Measurements from ENCODE around the gene EXOC1L.

The EXOC1L gene, protein sequence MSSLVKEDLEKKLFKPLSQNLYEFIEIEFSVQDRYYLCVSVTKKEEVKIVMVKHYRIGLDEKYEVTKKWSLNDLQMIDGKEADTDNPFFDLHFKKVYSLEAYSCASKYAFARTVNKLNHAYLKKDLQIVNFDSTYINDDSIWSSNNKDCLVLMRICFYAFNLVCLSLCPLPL

DNA sequence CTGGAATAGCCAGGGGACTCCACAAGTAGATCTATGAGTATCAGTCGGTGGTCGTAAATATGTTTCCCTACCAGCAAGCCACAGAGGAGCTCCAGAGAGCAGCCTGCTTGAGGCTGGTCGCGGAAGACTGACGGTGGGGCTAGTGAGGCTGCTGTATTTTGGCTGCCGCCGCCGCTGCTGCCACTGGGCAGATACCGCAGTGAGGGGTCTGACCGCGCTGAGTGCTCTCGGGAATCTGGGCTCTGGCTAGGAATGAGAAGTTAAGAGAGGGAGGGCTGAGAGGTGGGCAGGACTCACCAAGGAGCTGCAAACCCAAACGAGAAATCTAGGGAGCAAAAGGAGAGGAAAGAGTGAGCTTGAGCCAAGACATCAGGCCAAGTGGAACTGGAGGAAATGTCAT is at the start of gene EXOC1L:
Gene EXOC1L (plus strand): TSS at position 157 of the 400 bp plus-strand sequence. CDS start 237 bp downstream, at position 394.
- Histone ChIP-seq H3K9ac (ENCODE audit: low read length) (no peak within 1 kb of the TSS), H3K36me3 (ENCODE audit: control insufficient read depth, insufficient read depth, low read length) (no peaks in the 10 kb centered on the region), H3K27me3 (ENCODE audit: control insufficient read depth, insufficient read depth, low read length) (no peaks in the 10 kb centered on the region), H3K9me3 (ENCODE audit: control insufficient read depth, low read length) (no peaks in the 10 kb centered on the region), H3K4me1 (ENCODE audit: control insufficient read depth, insufficient read depth, low read length) (no peaks in the 10 kb centered on the region), H3K4me3 (ENCODE audit: low read length) (no peak within 1 kb of the TSS)

DNA sequence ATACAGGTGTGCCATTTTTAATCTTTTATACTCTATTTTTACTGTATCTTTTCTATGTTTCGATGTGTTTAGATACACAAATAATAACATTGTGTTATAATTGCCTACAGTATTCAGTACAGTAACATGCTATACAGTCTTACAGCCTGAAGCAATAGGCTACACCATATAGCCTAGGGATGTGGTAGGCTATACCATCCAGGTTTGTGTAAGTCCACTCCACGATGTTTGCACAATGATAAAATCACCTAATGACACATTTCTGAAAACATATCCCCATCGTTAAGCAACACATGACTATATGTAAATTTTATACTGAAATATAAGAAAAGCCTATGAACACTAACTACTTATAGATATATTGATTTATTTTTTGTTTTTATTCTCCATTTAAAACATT is 48.9 kb upstream of the EXOC1L start:
- H3K9ac ChIP-seq (ENCODE audit: low read length) = no peak overlapping the region
- no peaks in the 10 kb centered on the region for H3K9me3 ChIP-seq (ENCODE audit: control insufficient read depth, low read length)
- no peaks in the 10 kb centered on the region for H3K4me1 ChIP-seq (ENCODE audit: control insufficient read depth, insufficient read depth, low read length)
- H3K36me3 ChIP-seq (ENCODE audit: control insufficient read depth, insufficient read depth, low read length) = no peaks in the 10 kb centered on the region
- no peak overlapping the region for H3K4me3 ChIP-seq (ENCODE audit: low read length)
- H3K27me3 ChIP-seq (ENCODE audit: control insufficient read depth, insufficient read depth, low read length) = no peaks in the 10 kb centered on the region

DNA sequence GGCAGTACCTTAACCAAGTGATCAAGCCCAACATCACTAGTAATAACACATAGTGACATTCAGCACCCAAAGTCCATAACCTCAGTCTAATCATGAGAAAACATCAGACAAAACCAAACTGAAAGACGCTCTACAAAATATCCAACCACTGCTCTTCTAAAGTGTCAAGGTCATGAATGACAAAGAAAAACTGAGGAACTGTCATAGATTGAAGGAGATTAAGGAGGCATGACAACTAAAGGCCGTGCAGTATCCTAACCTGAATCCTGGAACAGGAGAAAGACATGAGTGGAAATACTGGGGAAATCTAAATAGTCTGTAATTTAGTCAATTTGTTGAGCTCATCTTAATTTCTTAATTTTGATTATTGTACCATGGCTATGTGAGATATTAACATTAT is 38.2 kb upstream of the EXOC1L start:
- Histone ChIP-seq H3K9ac (ENCODE audit: low read length) (no peak overlapping the region), H3K4me1 (ENCODE audit: control insufficient read depth, insufficient read depth, low read length) (no peaks in the 10 kb centered on the region), H3K9me3 (ENCODE audit: control insufficient read depth, low read length) (no peaks in the 10 kb centered on the region), H3K27me3 (ENCODE audit: control insufficient read depth, insufficient read depth, low read length) (no peaks in the 10 kb centered on the region), H3K4me3 (ENCODE audit: low read length) (no peak overlapping the region), H3K36me3 (ENCODE audit: control insufficient read depth, insufficient read depth, low read length) (no peaks in the 10 kb centered on the region)

DNA sequence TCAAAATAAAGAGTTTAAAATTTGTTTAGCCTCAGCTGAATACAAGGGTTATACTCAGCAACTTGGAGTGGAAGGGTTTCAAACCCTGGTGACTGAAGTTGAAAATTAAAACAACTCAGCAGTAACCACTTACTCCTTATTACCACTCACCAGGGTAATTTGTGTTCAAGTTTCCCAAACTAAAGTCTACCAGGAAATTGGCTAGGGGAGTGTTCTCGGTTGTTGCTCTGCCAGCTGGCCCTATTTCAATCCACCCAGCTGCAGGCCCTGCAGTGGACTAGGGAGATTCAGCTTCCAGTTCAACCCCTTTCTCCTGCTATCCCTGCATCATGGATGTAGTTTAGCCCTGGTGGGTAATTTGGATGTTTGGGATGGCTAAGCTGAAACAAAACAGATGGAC is 37.8 kb upstream of the EXOC1L start:
- Histone ChIP-seq H3K4me1 (ENCODE audit: control insufficient read depth, insufficient read depth, low read length) (no peaks in the 10 kb centered on the region), H3K4me3 (ENCODE audit: low read length) (no peak overlapping the region), H3K36me3 (ENCODE audit: control insufficient read depth, insufficient read depth, low read length) (no peaks in the 10 kb centered on the region), H3K9ac (ENCODE audit: low read length) (no peak overlapping the region), H3K27me3 (ENCODE audit: control insufficient read depth, insufficient read depth, low read length) (no peaks in the 10 kb centered on the region), H3K9me3 (ENCODE audit: control insufficient read depth, low read length) (no peaks in the 10 kb centered on the region)

DNA sequence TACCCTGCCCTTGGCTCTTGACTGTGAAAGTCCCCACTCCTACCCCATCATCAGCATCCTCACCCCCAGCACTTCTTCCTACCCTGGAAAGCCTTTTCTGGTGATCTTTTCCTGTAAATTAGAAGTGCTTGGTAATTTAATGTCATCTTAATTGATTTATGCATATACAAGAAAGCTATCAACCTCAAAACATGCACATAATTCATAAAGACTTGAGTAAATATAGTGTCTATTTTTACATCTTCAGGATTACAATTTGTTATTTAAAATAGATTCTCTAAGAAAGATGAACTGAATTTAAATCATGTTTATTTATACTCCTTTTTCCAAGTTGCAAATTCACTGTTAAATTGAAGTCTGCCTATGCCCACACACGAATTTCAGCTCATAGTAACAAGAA is 36.0 kb upstream of the EXOC1L start:
- Histone ChIP-seq H3K27me3 (ENCODE audit: control insufficient read depth, insufficient read depth, low read length) (no peaks in the 10 kb centered on the region), H3K9ac (ENCODE audit: low read length) (no peak overlapping the region), H3K36me3 (ENCODE audit: control insufficient read depth, insufficient read depth, low read length) (no peaks in the 10 kb centered on the region), H3K9me3 (ENCODE audit: control insufficient read depth, low read length) (no peaks in the 10 kb centered on the region), H3K4me1 (ENCODE audit: control insufficient read depth, insufficient read depth, low read length) (no peaks in the 10 kb centered on the region), H3K4me3 (ENCODE audit: low read length) (no peak overlapping the region)

DNA sequence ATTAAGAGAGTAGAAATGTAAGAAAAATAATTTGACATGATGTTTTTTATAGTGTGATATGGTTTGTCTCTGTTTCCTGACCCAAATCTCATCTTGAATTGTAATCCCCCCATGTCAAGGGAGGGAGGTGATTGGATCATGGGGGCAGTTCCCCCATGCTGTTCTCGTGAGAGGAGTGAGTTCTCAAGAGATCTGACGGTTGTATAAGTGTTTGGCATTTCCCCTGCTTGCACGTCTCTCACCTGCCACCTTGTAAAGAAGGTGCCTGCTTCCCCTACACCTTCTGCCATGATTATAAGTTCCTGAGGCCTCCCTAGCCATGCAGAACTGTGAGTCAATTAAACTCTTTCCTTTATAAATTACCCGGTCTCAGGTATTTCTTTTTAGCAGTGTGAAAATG is 34.8 kb upstream of the EXOC1L start:
- Histone ChIP-seq H3K4me1 (ENCODE audit: control insufficient read depth, insufficient read depth, low read length) (no peaks in the 10 kb centered on the region), H3K9me3 (ENCODE audit: control insufficient read depth, low read length) (no peaks in the 10 kb centered on the region), H3K4me3 (ENCODE audit: low read length) (no peak overlapping the region), H3K36me3 (ENCODE audit: control insufficient read depth, insufficient read depth, low read length) (no peaks in the 10 kb centered on the region), H3K9ac (ENCODE audit: low read length) (no peak overlapping the region), H3K27me3 (ENCODE audit: control insufficient read depth, insufficient read depth, low read length) (no peaks in the 10 kb centered on the region)

DNA sequence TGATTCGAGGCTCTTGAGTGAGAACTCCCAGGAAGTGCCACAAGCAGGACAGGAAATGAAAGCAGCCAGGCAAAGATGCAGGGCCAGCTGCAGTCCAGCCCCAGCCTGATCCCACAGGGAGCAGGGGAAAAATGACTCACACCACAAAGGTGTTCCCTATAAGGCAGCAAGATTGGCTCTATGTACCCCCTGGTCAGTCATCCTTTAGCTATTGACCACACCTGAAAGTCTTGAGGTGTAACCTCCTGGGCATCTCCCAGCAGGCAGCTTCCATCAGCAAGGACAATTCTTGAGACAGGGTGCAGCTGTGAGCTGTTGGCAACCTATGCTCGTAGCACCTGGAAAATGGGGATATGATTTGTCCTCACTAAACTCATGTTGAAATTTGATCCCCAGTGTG is 27.9 kb upstream of the EXOC1L start:
- Histone ChIP-seq H3K36me3 (ENCODE audit: control insufficient read depth, insufficient read depth, low read length) (no peaks in the 10 kb centered on the region), H3K4me3 (ENCODE audit: low read length) (no peak overlapping the region), H3K9me3 (ENCODE audit: control insufficient read depth, low read length) (no peaks in the 10 kb centered on the region), H3K27me3 (ENCODE audit: control insufficient read depth, insufficient read depth, low read length) (peaks cover 12% of the 10 kb centered on the region), H3K4me1 (ENCODE audit: control insufficient read depth, insufficient read depth, low read length) (no peaks in the 10 kb centered on the region), H3K9ac (ENCODE audit: low read length) (no peak overlapping the region)

DNA sequence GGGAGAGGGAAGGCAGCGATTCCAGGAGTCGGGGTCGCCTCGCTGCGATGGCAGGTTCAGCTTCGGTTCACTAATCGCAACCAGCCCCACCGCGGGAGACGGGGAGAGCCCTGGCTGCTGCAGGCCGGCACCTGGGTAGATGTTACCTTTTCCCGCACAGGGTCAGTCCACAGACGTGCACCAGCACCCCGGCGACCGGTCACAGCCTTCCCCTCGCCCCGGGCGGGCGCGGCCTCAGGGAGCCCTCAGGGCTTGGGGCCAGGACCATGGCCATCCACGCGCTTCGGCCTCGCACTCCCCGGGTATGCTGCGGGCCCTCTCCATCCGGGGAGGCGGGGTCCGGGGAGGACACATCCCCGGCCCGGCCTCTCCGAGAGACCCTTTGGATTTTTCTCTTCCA is 26.1 kb upstream of the EXOC1L start:
- Histone ChIP-seq H3K9me3 (ENCODE audit: control insufficient read depth, low read length) (no peaks in the 10 kb centered on the region), H3K4me1 (ENCODE audit: control insufficient read depth, insufficient read depth, low read length) (no peaks in the 10 kb centered on the region), H3K4me3 (ENCODE audit: low read length) (no peak overlapping the region), H3K36me3 (ENCODE audit: control insufficient read depth, insufficient read depth, low read length) (no peaks in the 10 kb centered on the region), H3K9ac (ENCODE audit: low read length) (no peak overlapping the region), H3K27me3 (ENCODE audit: control insufficient read depth, insufficient read depth, low read length) (peaks cover 12% of the 10 kb centered on the region)

DNA sequence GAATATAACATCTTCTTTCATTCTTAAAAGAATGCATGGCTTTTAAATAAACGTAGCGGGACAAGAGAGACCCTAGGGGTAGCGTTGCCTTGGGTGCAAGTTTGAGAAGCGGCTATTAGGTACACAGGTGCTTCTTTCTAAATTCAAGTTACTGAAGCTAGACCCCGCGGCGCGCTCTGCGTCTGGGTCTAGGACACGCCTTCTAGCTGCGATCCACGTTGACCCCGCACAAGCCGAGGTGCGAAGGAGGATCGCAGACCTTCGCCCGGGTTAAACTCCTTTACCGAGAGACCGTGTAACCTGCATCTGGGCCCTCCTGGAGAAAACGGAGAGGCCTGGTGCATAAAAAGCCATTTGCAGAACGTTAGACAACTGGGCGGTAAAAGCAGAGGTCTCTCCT is 25.5 kb upstream of the EXOC1L start:
- Histone ChIP-seq H3K27me3 (ENCODE audit: control insufficient read depth, insufficient read depth, low read length) (peaks cover 12% of the 10 kb centered on the region), H3K4me3 (ENCODE audit: low read length) (no peak overlapping the region), H3K9ac (ENCODE audit: low read length) (no peak overlapping the region), H3K9me3 (ENCODE audit: control insufficient read depth, low read length) (no peaks in the 10 kb centered on the region), H3K36me3 (ENCODE audit: control insufficient read depth, insufficient read depth, low read length) (no peaks in the 10 kb centered on the region), H3K4me1 (ENCODE audit: control insufficient read depth, insufficient read depth, low read length) (no peaks in the 10 kb centered on the region)

DNA sequence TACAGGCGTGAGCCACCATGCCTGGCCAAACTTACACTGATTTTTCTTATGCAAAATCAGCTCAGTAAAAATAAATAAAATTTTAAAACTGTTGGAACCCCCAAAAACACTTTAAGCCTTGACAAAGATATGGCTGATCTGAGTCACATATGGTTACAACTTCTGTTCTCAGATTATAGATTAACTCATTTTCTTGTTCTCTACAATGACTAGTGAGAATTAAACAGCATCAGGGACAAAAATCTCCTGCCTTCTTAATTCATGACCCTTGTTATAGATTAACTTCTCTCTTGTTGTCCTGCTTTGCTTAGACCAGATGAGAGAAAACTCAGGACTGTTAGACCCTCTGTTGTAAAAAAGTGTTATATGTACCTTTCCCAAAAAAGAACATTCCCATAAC is 24.2 kb upstream of the EXOC1L start:
- no peak overlapping the region for H3K9ac ChIP-seq (ENCODE audit: low read length)
- no peak overlapping the region for H3K4me3 ChIP-seq (ENCODE audit: low read length)

DNA sequence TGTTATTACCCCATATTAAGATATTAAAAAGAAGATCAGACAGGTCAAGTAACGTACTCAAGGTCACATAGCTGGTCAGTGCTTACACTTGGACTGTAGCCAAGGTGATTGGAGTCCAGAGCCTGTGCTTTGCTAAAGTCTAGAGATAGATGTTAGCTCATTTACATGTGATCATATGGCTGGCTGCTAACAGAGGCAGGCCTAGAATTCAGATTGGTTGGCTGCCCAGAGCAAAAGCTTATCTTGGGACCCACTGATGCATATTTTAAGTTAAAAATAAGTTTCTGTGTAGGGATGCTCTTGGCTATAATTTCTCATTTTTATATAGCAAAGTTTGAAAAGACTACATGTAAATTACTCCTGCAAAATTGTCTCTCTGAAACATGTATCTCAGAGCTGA is 18.1 kb upstream of the EXOC1L start:
- H3K9me3 ChIP-seq (ENCODE audit: control insufficient read depth, low read length) = no peaks in the 10 kb centered on the region
- no peaks in the 10 kb centered on the region for H3K36me3 ChIP-seq (ENCODE audit: control insufficient read depth, insufficient read depth, low read length)
- no peaks in the 10 kb centered on the region for H3K27me3 ChIP-seq (ENCODE audit: control insufficient read depth, insufficient read depth, low read length)
- H3K9ac ChIP-seq (ENCODE audit: low read length) = no peak overlapping the region
- H3K4me1 ChIP-seq (ENCODE audit: control insufficient read depth, insufficient read depth, low read length) = no peaks in the 10 kb centered on the region
- no peak overlapping the region for H3K4me3 ChIP-seq (ENCODE audit: low read length)

More for the DNA sequence above, 24.2 kb upstream of the EXOC1L start:
- H3K27me3 ChIP-seq (ENCODE audit: control insufficient read depth, insufficient read depth, low read length) = peaks cover 12% of the 10 kb centered on the region
- no peaks in the 10 kb centered on the region for H3K36me3 ChIP-seq (ENCODE audit: control insufficient read depth, insufficient read depth, low read length)
- no peaks in the 10 kb centered on the region for H3K9me3 ChIP-seq (ENCODE audit: control insufficient read depth, low read length)
- no peaks in the 10 kb centered on the region for H3K4me1 ChIP-seq (ENCODE audit: control insufficient read depth, insufficient read depth, low read length)

DNA sequence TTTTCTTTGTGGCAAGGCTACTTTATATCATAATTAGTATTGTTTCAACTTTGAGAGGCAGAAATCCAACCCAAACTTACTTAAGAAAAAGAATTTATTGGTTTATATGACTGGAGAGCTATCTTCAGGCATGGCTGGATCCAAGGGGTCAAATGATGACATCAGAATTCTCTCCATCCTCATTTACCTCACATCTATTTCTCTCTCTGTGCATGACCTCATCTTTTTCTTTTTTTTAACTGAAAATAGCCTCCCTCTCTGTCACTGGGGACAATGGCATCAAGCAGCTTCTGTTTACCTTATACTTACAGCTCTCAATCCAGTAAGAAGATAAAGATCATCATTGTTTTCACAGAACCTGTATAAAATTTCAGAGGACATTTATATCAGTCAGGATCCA is 12.0 kb upstream of the EXOC1L start:
- Histone ChIP-seq H3K27me3 (ENCODE audit: control insufficient read depth, insufficient read depth, low read length) (no peaks in the 10 kb centered on the region), H3K4me1 (ENCODE audit: control insufficient read depth, insufficient read depth, low read length) (no peaks in the 10 kb centered on the region), H3K36me3 (ENCODE audit: control insufficient read depth, insufficient read depth, low read length) (no peaks in the 10 kb centered on the region), H3K9me3 (ENCODE audit: control insufficient read depth, low read length) (no peaks in the 10 kb centered on the region), H3K4me3 (ENCODE audit: low read length) (no peak overlapping the region), H3K9ac (ENCODE audit: low read length) (no peak overlapping the region)

DNA sequence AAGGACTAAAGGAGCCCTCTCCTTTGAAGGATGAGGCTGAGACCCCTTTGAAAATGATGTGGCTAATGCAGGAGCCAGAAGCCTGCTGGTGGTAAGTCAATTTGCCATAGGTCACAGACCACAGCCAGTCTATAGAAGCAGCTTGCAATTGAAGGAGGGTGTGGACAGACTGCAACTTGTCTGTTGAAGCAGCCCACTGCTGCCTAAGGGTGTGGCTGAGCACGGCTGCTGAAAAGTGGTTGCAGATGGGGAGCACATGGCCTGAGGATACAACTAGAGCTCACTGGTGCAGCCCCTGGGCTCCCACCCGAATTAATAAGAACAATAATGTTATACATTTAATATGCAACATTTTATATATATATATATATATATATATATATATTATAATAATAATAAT is 11.4 kb upstream of the EXOC1L start:
- Histone ChIP-seq H3K4me1 (ENCODE audit: control insufficient read depth, insufficient read depth, low read length) (no peaks in the 10 kb centered on the region), H3K36me3 (ENCODE audit: control insufficient read depth, insufficient read depth, low read length) (no peaks in the 10 kb centered on the region), H3K9me3 (ENCODE audit: control insufficient read depth, low read length) (no peaks in the 10 kb centered on the region), H3K27me3 (ENCODE audit: control insufficient read depth, insufficient read depth, low read length) (no peaks in the 10 kb centered on the region), H3K4me3 (ENCODE audit: low read length) (no peak overlapping the region), H3K9ac (ENCODE audit: low read length) (no peak overlapping the region)

Data from mucosa of stomach (tissue), 1 donor.